ENCODE measurements around the gene MFSD11.
A peak's percentile ranks its signal among the peaks of the same experiment; 100 is the strongest.
"Not testable (repeated sequence)": the region's sequence is repeated elsewhere in the genome, so short reads cannot be mapped to it uniquely, and the experiment has no call there.

The MFSD11 gene

GRCh38 chr17:76752006-76752405, 14.1 kb downstream of the MFSD11 start:
- DNase-seq, result no peak

- no peak for DNase-seq
Measured at GRCh38 chr17:76753061-76753961, 15.4 kb downstream of the MFSD11 start.

GRCh38 chr17:76755285-76755684, 17.4 kb downstream of the MFSD11 start:
- DNase-seq, result no peak

- DNase-seq, result no peak
Measured at GRCh38 chr17:76757256-76757655, 19.3 kb downstream of the MFSD11 start.

- no peak for DNase-seq
Measured at GRCh38 chr17:76758570-76758969, 20.7 kb downstream of the MFSD11 start.

GRCh38 chr17:76772842-76773525, 35.1 kb downstream of the MFSD11 start:
- no peak for DNase-seq

GRCh38 chr17:76775021-76775600, 37.2 kb downstream of the MFSD11 start:
- no peak for DNase-seq

GRCh38 chr17:76781056-76781982, 43.4 kb downstream of the MFSD11 start:
- DNase-seq, result no peak

- DNase-seq, result no peak
Measured at GRCh38 chr17:76783146-76783545, 45.2 kb downstream of the MFSD11 start.

GRCh38 chr17:76784926-76785325, 47.0 kb downstream of the MFSD11 start:
- no peak for DNase-seq

- not testable (repeated sequence) for DNase-seq
Measured at GRCh38 chr17:76787866-76788265, 49.9 kb downstream of the MFSD11 start.

GRCh38 chr17:76789235-76789788, 51.4 kb downstream of the MFSD11 start:
- DNase-seq, result peak; percentile 22

- no peak for DNase-seq
Measured at GRCh38 chr17:76791053-76791980, 53.4 kb downstream of the MFSD11 start.

- no peak for DNase-seq
Measured at GRCh38 chr17:76792348-76792747, 54.4 kb downstream of the MFSD11 start.

GRCh38 chr17:76793775-76794174, 55.9 kb downstream of the MFSD11 start:
- DNase-seq, result no peak

GRCh38 chr17:76796081-76796480, 58.2 kb downstream of the MFSD11 start:
- no peak for DNase-seq

- DNase-seq, result no peak
Measured at GRCh38 chr17:76797241-76797840, 59.4 kb downstream of the MFSD11 start.

- no peak for DNase-seq
Measured at GRCh38 chr17:76801706-76802105, 63.8 kb downstream of the MFSD11 start.

GRCh38 chr17:76805319-76805718, 67.4 kb downstream of the MFSD11 start:
- no peak for DNase-seq

GRCh38 chr17:76806151-76806550, 68.2 kb downstream of the MFSD11 start:
- DNase-seq, result not testable (repeated sequence)

- not testable (repeated sequence) for DNase-seq
Measured at GRCh38 chr17:76806767-76807166, 68.8 kb downstream of the MFSD11 start.
